Lower leg skin (tissue), 4 donors: Measurements from ENCODE around the gene RILPL2. TPM values are rescaled to one million over a fixed set of nuclear protein-coding genes. Genes with fewer than 3 reads are reported as not detected.

Experiments used
- DNase-seq, 2 donors: peaks; one replicate each; pipeline ENCODE4 v3.0.0-alpha.2; 2019; ENCODE audit warnings: low spot score in 2 of 2
- H3K4me3 ChIP-seq: fragments of 200-600 bp; sonication (generic); 2 replicates; pipeline ENCODE4 v1.5.1; 2017; ENCODE audit warnings: mild to moderate bottlenecking, low read depth; ENCODE audit not compliant: poor library complexity, severe bottlenecking
- CTCF ChIP-seq, 3 donors: fragments of 450-650 bp; IDR thresholded peaks; one replicate each; pipeline ENCODE4 v1.5.1; 2016; ENCODE audit warnings: antibody characterized with exemption in 3 of 3, mild to moderate bottlenecking in 3 of 3, moderate library complexity in 2 of 3
- POLR2A ChIP-seq, 2 donors: fragments of 450-650 bp; IDR thresholded peaks; one replicate each; pipeline ENCODE4 v1.6.1; 2016 to 2017; ENCODE audit warnings: antibody characterized with exemption in 2 of 2, mild to moderate bottlenecking in 1 of 2, moderate library complexity in 1 of 2
- WGBS, 2 donors: methylation state at CpG; one replicate each; pipeline ENCODE4 v1.1.5; 2018; 5-methylcytosine and 5-hydroxymethylcytosine counted together
- intact Hi-C: fragments of 100-400 bp; cut with DNase I; formaldehyde crosslinking; loops from one replicate; pipeline ENCODE4 v1.15.0; 2023; ENCODE audit warnings: low total_unique reads
- total RNA-seq, 4 donors: library from RNA; depleted of rRNA; stranded (reverse); fragments of >200 nt; gene quantifications; one replicate each; pipeline ENCODE4 v1.1.0, GENCODE V29; 2016

Gene RILPL2
- total RNA-seq, 4 donors from 2014 or later = 2.8 to 5.6 (median 4.2) TPM

DNA sequence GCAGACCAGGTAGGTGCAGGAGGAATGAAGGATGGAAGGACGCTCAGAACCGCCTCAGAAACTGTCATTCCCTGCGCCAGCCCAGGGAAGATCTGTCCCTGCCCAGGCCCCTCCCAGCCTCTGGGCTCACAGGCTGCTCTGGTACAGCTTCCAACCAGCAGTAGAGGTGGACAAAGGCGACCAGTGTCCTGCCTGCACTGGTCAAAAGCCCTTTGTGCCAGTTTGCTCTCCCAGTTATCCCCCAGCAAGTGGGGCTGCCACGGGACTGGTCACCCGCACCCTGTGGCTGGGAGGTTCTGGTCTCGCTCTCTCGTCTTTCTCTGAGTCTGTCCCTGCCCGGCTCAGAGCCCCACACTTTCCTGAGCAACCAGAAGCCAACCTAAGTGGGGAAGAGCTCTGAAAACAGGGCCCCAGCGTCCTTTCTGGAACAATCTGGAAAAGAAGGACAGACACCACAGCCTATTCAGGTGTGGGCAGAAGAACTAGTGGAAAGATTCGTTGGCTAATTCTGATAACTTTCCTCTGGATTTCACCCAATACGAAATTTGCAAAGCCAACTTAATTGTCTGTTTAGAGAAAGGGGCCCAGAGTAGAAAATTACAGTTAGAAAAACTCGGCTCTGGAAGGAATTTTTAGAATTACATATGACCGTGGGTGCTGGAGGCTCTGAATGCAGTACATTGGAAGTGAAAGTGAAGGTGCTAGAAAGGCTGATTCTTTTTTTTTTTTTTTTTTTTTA lies 43.1 kb upstream of the RILPL2 start:
- WGBS, 2 donors = 80 to 85% methylated on average over 14 of the region's 14 CpGs
- intact Hi-C loops = no loop called here
- H3K4me3 ChIP-seq = no peak overlapping the region
- no peak for TF ChIP-seq CTCF (IDR thresholded peaks at IDR 0.05)
- DNase-seq = no peak

DNA sequence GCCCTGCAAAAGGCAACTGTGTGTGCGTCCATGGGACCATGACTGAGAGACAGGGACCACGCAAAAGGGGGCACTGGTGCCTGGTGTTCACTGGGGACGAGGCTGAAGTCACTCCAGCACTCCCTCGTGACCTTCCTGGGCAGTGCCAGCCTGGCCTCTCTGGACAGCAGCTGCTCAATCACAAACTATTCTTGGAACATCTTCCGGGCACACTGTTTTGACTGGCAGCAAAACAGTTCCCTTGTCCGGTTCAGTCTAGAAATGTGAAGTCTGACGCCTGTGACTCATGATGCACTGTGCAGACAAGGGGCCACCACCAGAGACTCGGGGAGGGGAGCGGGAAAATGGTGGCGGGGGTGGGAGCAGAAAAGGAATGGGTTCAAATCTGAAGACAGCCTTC lies 42.3 kb upstream of the RILPL2 start:
- WGBS, 2 donors = 72 to 81% methylated on average over 10 of the region's 10 CpGs
- no peak for DNase-seq
- intact Hi-C loops = no loop called here
- no peak overlapping the region for H3K4me3 ChIP-seq
- TF ChIP-seq CTCF (IDR thresholded peaks at IDR 0.05) (no peak), POLR2A (IDR thresholded peaks at IDR 0.05) (no peak)

GRCh38 chr12:123478069-123478468 lies 41.6 kb upstream of the RILPL2 start:
- no peak for TF ChIP-seq POLR2A (IDR thresholded peaks at IDR 0.05)
- TF ChIP-seq CTCF (IDR thresholded peaks at IDR 0.05) = no peak
- H3K4me3 ChIP-seq = no peak overlapping the region
- WGBS, 2 donors = 88 to 89% methylated on average over 11 of the region's 11 CpGs
- DNase-seq = no peak
- intact Hi-C loops = no loop called here

GRCh38 chr12:123475246-123475703 lies 38.8 kb upstream of the RILPL2 start:
- WGBS, 2 donors = 88% methylated on average over 15 of the region's 15 CpGs
- intact Hi-C loops = no loop called here
- H3K4me3 ChIP-seq = no peak overlapping the region
- TF ChIP-seq CTCF (IDR thresholded peaks at IDR 0.05) = no peak
- no peak for TF ChIP-seq POLR2A (IDR thresholded peaks at IDR 0.05)
- DNase-seq = no peak

GRCh38 chr12:123474485-123475245 lies 38.2 kb upstream of the RILPL2 start:
- intact Hi-C loops = no loop called here
- TF ChIP-seq POLR2A (IDR thresholded peaks at IDR 0.05) = no peak
- no peak for TF ChIP-seq CTCF (IDR thresholded peaks at IDR 0.05)
- DNase-seq = no peak
- no peak overlapping the region for H3K4me3 ChIP-seq
- WGBS, 2 donors = 78 to 81% methylated on average over 13 of the region's 13 CpGs
